Measurements from ENCODE around the gene ARMC7.
A peak's percentile ranks its signal among the peaks of the same experiment; 100 is the strongest.
"Not testable (repeated sequence)": the region's sequence is repeated elsewhere in the genome, so short reads cannot be mapped to it uniquely, and the experiment has no call there.

Gene ARMC7

DNA sequence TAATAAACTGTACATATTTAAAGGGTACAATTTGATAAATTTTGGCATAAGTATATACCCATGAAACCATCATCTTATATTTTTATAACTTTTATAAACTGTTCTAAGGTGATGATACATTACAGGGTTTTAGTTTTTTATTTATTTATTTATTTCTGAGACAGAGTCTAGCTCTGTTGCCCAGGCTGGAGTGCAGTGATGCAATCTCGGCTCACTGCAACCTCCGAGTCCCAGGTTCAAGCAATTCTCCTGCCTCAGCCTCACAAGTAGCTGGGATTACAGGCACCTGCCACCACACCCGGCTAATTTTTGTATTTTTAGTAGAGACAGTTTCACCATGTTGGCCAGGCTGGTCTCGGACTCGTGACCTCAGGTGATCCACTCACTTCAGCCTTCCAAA lies 18.2 kb downstream of the ARMC7 start:
- DNase-seq: not testable (repeated sequence)

DNA sequence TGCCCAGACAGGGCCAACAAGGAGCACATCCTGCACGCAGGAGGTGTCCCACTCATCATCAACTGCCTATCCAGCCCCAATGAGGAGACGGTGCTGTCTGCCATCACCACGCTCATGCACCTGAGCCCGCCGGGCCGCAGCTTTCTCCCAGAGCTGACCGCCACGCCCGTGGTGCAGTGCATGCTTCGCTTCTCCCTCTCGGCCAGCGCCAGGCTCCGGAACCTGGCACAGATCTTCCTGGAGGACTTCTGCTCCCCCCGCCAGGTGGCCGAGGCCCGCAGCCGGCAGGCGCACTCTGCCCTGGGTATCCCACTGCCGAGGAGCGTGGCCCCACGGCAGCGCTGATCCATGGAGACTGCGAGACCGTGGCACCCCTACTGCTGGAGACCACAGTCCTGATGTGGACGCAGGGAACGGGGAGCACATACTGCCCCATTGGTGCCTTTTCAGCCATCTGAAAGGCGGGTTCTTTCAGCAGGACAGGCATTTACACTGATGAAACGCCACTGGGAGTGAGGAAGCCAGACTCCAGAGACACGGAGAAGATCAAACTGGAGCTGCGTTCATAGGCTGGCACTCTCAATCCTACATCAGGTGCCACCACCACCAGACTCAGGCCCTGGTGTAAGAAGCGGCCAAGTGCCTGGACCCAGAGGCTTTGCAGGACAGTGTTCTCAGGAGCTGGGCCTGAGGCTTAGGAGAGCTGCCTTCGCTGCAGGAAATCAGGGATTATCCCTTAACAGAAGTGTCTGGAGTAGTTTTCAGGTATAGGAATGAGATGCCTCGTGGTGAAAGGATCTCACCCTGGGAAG lies 19.1 kb downstream of the ARMC7 start:
- no peak for DNase-seq

GRCh38 chr17:75129576-75129975 lies 19.8 kb downstream of the ARMC7 start:
- no peak for DNase-seq

- no peak for DNase-seq
Observed at GRCh38 chr17:75130059-75130631, 20.4 kb downstream of the ARMC7 start.

GRCh38 chr17:75130632-75131277 lies 21.0 kb downstream of the ARMC7 start:
- DNase-seq: peak in 30 of 56 donors; percentile 14 to 62 (median 45)

GRCh38 chr17:75131278-75132017 lies 21.7 kb downstream of the ARMC7 start, which contains the start of gene NT5C:
TSS of gene NT5C (minus strand) at chr17:75131742. CDS start at chr17:75131707, 35 bp downstream.
- peak in 45 of 56 donors; percentile 16 to 78 (median 60) for DNase-seq

DNA sequence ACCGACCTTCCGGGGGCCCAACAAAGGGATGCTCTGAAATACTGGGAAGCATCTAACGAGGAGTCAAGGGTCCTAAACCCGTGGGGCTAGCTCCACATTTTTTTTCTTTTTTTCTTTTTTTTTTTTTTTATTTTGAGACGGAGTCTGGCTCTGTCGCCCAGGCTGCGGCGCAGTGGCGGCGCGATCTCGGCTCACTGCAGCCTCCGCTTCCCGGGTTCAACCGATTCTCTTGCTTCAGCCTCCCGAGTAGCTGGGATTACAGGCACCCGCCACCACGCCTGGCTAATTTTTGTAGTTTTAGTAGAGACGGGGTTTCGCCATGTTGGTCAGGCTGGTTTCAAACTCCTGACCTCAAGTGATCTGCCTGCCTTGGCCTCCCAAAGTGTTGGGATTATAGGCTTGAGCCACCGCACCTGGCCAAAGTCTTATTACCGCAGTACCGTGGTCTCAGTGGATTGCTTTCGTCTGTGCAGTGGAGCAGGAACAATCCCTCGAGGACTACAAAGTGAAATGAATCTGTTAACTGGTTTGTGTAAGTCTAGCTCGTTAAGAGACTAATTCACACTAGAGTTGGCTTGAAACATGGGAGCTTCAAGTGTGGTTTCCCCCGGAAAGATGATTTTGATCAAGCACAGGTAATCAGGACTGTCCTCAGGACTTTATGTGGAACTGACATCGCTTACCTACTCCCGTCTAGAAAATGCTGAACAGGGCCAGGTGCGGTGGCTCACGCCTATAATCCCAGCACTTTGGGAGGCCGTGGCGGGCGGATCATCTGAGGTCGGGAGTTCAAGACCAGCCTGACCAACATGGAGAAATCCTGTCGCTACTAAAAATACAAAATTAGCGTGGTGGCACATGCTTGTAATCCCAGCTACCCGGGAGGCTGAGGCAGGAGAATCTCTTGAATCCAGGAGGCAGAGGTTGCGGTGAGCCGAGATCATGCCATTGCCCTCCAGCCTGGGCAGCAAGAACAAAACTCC lies 22.5 kb downstream of the ARMC7 start:
- not testable (repeated sequence) for DNase-seq

- no peak for DNase-seq
Observed at GRCh38 chr17:75133001-75133400, 23.2 kb downstream of the ARMC7 start.

- not testable (repeated sequence) for DNase-seq
Observed at GRCh38 chr17:75133607-75134347, 24.0 kb downstream of the ARMC7 start.

GRCh38 chr17:75135452-75135851 lies 25.7 kb downstream of the ARMC7 start:
- no peak for DNase-seq

DNA sequence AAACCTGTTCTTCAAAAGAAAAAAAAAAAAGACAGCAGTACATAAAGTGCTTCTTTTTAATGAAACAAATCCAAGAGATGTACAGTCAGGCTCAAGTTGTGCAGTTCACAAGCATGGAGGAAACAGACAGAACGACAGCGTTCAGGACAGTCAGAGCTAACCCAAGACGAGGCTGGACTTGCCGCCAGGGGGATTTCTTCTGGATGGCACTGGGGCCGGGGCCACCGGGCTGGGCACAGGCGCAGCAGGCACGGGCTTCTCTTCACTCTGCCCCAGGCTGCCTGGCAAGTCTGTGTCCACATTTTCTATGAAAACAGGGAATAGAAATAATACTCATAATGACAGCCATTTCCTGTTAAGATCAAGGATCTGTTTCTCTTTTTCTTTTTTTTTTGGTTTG lies 26.2 kb downstream of the ARMC7 start:
- DNase-seq: no peak

DNA sequence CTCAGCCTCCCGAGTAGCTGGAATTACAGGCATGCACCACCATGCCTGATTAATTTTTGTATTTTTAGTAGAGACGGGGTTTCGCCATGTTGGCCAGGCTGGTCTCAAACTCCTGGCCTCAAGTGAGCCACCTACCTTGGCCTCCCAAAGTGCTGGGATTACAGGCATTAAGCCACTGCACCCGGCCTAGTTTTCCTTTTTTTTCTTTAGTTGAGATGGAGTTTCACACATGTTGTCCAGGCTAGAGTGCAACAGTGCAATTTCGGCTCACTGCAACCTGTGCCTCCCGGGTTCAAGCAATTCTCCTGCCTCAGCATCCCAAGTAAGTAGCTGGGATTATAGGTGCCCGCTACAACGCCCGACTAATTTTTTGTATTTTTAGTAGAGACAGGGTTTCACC lies 28.0 kb downstream of the ARMC7 start:
- DNase-seq: not testable (repeated sequence)

- no peak for DNase-seq
Observed at GRCh38 chr17:75138519-75138918, 28.8 kb downstream of the ARMC7 start.

DNA sequence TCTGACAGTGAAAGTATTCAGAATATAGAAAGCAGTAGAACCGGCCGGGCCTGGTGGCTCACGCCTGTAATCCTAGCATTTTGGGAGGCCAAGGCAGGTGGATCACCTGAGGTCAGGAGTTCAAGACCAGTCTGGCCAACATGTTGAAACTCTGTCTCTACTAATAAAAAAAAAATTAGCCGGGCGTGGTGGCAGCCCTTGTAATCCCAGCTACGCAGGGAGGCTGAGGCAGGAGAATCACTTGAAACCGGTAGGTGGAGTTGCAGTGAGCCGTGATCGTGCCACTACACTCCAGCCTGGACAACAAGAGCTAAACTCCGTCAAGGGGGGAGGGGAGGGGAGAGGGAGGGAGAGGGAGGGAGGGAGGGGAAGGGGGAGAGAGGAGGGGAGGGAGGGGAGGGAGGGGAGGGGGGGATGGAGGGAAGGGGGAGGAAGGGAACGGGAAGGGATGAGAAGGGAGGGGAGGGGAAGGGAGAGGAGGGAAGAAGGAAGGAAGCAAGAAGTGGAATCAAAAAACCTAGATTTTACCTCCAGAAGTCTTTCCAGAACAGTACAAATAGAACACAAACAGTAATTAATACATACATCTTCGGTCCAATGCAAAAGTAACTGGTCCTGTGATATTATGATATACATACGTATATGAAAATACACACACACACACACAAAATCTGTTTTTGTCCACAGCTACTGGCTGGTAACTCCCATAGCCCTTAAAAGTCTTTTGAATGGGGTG lies 32.6 kb downstream of the ARMC7 start:
- DNase-seq: no peak

DNA sequence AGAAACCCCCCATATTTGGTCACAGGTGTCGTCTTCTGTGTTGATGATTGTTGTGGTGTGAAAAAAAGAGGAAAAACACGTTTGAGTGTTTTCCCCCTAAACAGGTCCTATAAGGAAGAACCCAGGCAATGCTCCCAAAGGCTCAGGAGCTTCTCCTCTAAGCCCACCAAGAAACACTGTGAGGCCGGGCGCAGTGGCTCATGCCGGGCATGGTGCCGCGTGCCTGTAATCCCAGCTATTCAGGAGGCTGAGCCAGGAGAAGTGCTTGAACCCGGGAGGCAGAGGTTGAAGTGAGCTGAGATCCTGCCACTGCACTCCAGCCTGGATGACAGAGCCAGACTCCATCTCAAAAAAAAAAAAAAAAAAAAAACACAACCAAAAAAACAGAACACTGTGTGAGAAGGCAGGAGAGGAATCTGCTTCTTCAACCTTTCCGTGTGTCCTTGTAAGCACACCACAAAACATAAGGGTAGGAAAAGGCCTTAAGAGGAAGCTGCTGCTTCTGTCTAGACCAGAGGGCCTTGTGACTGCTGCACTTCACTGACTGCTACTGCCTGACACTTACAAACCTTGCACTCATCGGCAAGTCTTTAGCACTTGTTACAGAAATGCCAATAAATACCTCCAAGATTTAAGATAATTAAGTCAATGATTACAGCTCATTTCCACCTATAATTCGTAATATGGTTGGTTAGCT lies 35.2 kb downstream of the ARMC7 start:
- DNase-seq: no peak

- no peak for DNase-seq
Observed at GRCh38 chr17:75146592-75146991, 36.8 kb downstream of the ARMC7 start.

DNA sequence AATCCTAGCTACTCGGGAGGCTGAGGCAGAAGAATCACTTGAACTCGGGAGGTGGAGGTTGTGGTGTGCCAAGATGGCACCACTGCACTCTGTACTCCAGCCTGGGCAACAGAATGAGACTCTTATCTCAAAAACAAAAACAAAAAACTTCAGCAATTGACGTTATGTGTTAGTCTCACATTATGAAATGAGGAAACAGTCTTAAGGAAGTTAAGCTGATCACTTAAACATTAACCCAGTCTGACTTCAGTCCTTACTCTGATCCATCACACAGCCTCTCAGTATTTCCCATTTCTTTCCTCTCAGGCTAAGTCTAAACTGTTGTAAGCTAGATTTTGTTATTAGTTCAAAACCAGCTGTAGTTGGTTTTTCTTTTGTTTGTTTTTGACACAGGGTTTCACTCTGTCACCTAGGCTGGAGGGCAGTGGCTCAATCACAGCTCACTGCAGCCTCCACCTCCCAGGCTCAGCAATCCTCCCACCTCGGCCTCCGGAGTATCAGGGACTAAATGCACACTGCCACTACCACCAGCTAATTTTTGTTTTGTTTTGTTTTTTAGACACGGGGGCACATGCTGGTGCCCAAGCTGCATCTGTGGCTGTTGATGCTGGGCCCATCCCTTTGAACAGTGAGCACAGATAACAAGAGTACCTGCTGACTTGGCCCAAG lies 38.2 kb downstream of the ARMC7 start:
- DNase-seq: no peak

GRCh38 chr17:75151930-75152329 lies 42.2 kb downstream of the ARMC7 start:
- DNase-seq: no peak

Measured in amygdala (tissue), 56 donors.